GM23248 (cell line): Measurements from ENCODE around the gene SLC2A5. TPM values are rescaled to one million over a fixed set of nuclear protein-coding genes. Genes with fewer than 3 reads are reported as not detected.
"Not testable (repeated sequence)": the region's sequence is repeated elsewhere in the genome, so short reads cannot be mapped to it uniquely, and the experiment has no call there.

Experiments used
- DNase-seq: peaks from one replicate; pipeline ENCODE4 v3.0.0-alpha.2; 2015
- H2AFZ ChIP-seq: fragments of 200-600 bp; sonication (generic); 2 replicates; pipeline ENCODE4 v1.6.1; 2016; ENCODE audit warnings: antibody characterized with exemption
- H3F3A ChIP-seq: fragments of 200-600 bp; sonication (generic); 2 replicates; pipeline ENCODE4 v1.6.1; 2016; ENCODE audit warnings: mild to moderate bottlenecking, antibody characterized with exemption, mixed run types; ENCODE audit not compliant: insufficient read depth
- H3K27ac ChIP-seq: fragments of 200-600 bp; sonication (generic); 2 replicates; pipeline ENCODE4 v1.5.1; 2016; ENCODE audit warnings: mild to moderate bottlenecking
- H3K27me3 ChIP-seq: fragments of 200-600 bp; sonication (generic); replicated peaks from 2 replicates; pipeline ENCODE4 v1.6.1; 2016; ENCODE audit warnings: mild to moderate bottlenecking; ENCODE audit not compliant: insufficient read depth
- H3K36me3 ChIP-seq: fragments of 200-600 bp; sonication (generic); 2 replicates; pipeline ENCODE4 v1.6.1; 2016; ENCODE audit warnings: low read depth, mild to moderate bottlenecking
- H3K4me1 ChIP-seq: fragments of 200-600 bp; sonication (generic); 2 replicates; pipeline ENCODE4 v1.6.1; 2016; ENCODE audit warnings: mild to moderate bottlenecking; ENCODE audit not compliant: insufficient read depth
- H3K4me2 ChIP-seq: fragments of 200-600 bp; sonication (generic); one replicate; pipeline ENCODE4 v1.6.1; 2016; ENCODE audit warnings: mild to moderate bottlenecking; ENCODE audit not compliant: unreplicated experiment
- H3K4me3 ChIP-seq: fragments of 200-600 bp; sonication (generic); 2 replicates; pipeline ENCODE4 v1.5.1; 2016; ENCODE audit warnings: mild to moderate bottlenecking
- H3K79me2 ChIP-seq: fragments of 200-600 bp; sonication (generic); 2 replicates; pipeline ENCODE4 v1.6.1; 2016; ENCODE audit warnings: mild to moderate bottlenecking; ENCODE audit not compliant: insufficient read depth
- H3K9ac ChIP-seq: fragments of 200-600 bp; sonication (generic); 2 replicates; pipeline ENCODE4 v1.6.1; 2016; ENCODE audit warnings: mild to moderate bottlenecking
- H3K9me2 ChIP-seq: fragments of 200-600 bp; sonication (generic); 2 replicates; pipeline ENCODE4 v1.6.1; 2016; ENCODE audit warnings: mixed run types, mild to moderate bottlenecking, moderate library complexity; ENCODE audit not compliant: insufficient read depth
- H3K9me3 ChIP-seq: fragments of 200-600 bp; sonication (generic); one replicate; pipeline ENCODE4 v1.6.1; 2017; ENCODE audit warnings: low read depth
- H4K20me1 ChIP-seq: fragments of 200-600 bp; sonication (generic); 2 replicates; pipeline ENCODE4 v1.6.0; 2016; ENCODE audit not compliant: insufficient read depth
- EZH2 ChIP-seq: fragments of 200-600 bp; sonication (generic); IDR thresholded peaks from 2 replicates; pipeline ENCODE4 v1.6.1; 2018; ENCODE audit warnings: antibody characterized with exemption, mild to moderate bottlenecking; ENCODE audit not compliant: insufficient read depth, poor library complexity, severe bottlenecking
- EZH2phosphoT487 ChIP-seq: fragments of 200-600 bp; sonication (generic); IDR thresholded peaks from 2 replicates; pipeline ENCODE4 v1.6.1; 2018; ENCODE audit warnings: antibody characterized with exemption, moderate library complexity, mild to moderate bottlenecking, low read depth; ENCODE audit not compliant: insufficient read depth
- WGBS, 2 experiments: methylation state at CpG; one replicate each; pipeline ENCODE4 v1.1.6; 2015 to 2017; ENCODE audit warnings: low lambda C conversion rate in 2 of 2, low coverage in 1 of 2; ENCODE audit errors: missing lambda C conversion rate in 2 of 2; 5-methylcytosine and 5-hydroxymethylcytosine counted together
- in situ Hi-C: fragments of 300-500 bp; cut with MboI; formaldehyde crosslinking; loops from 2 replicates; pipeline ENCODE4 v1.15.0; 2020
- polyA plus RNA-seq: library from polyadenylated mRNA; unstranded; fragments of >200 nt; fragmentation: Nextera tagmentation; extraction: Ambion mirVana; gene quantifications from 2 replicates; pipeline ENCODE4 v1.2.1, GENCODE V29; 2016
- total RNA-seq: library from RNA; depleted of rRNA; stranded (reverse); fragments of >200 nt; shearing (Covaris generic); gene quantifications from 2 replicates; pipeline ENCODE4 v1.2.3, GENCODE V29; 2014

Gene SLC2A5
- total and polyA plus RNA-seq, 2 experiments from 2014 or later, result 0.29 to 0.54 TPM

DNA sequence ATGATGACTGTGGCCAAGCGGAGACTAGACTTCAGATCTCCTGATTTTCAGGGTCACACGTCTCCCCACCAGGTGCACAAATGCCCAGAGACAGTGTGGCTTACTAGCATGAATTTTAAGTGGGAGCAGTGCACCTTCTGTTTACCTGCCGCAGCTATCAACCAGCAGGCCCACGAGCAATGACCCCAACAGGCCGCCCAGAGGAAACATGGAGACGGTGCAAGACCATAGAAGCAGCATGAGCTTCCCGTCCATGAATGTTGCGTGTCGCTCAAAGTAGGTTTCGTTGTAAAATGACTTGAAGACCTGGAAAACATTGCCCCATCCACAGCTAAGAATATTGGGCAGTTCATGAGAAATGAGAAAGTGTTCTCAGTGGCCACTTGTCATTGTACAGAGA lies 46.7 kb downstream of the SLC2A5 start:
- Histone ChIP-seq H3K36me3 (no peaks in the 10 kb centered on the region), H2AFZ (no peak overlapping the region), H3K79me2 (no peaks in the 10 kb centered on the region), H3K9ac (no peak overlapping the region), H3K27ac (no peak overlapping the region), H3K4me2 (no peak overlapping the region), H3K4me1 (no peaks in the 10 kb centered on the region), H3K4me3 (no peak overlapping the region), H3K9me3 (no peaks in the 10 kb centered on the region), H3F3A (no peaks in the 10 kb centered on the region), H3K27me3 (0 out of 2 replicates have a peak, but pooled peaks cover 3% of the 10 kb centered on the region), H4K20me1 (no peaks in the 10 kb centered on the region), H3K9me2 (no peaks in the 10 kb centered on the region)
- no peak for TF ChIP-seq EZH2
- 78 to 79% methylated on average over 10 of the region's 10 CpGs for WGBS, 2 experiments
- DNase-seq, result no peak
- in situ Hi-C loops, result no loop called here

DNA sequence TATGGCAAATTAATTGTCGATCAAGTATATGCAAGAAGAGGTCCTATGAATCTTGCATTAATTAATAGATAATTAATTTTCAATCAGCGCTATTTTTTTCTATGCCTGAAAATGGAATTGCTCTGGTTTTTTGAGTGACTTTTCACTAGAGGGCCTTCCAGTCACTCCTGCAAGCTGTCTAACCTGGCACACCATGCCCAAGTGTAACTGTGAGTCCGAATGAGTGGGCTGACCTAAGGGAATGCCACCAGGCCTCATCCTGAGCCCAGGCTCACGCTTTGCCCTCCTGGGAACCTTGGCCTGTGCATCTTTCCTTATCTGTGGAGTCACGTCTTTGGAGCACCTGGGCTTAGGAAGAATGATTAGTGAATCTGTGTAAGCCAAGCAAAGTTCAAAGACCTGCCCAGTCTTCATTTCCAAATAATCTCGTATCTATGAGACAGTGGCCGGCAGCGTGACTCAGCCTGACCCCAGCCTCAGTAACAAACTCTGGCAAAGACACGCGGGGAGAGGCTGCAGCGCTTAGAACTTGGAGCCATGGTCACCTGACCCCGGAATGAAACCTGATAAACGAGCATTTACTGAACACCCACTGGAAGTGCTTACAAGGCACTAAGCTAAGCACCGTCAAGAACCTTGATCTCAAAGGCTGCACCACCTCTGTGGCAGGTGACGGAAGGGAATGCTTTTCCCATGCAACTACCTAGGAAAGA lies 47.3 kb downstream of the SLC2A5 start:
- H3K9ac ChIP-seq, H3K9me2 ChIP-seq, H3K79me2 ChIP-seq, H2AFZ ChIP-seq, H3K36me3 ChIP-seq, H3K27ac ChIP-seq, H3F3A ChIP-seq, H3K4me2 ChIP-seq, DNase-seq, H3K27me3 ChIP-seq, in situ Hi-C loops, H3K4me1 ChIP-seq, H3K9me3 ChIP-seq, H4K20me1 ChIP-seq, H3K4me3 ChIP-seq: not testable (repeated sequence)
- 65 to 70% methylated on average over 11 of the region's 15 CpGs for WGBS, 2 experiments

DNA sequence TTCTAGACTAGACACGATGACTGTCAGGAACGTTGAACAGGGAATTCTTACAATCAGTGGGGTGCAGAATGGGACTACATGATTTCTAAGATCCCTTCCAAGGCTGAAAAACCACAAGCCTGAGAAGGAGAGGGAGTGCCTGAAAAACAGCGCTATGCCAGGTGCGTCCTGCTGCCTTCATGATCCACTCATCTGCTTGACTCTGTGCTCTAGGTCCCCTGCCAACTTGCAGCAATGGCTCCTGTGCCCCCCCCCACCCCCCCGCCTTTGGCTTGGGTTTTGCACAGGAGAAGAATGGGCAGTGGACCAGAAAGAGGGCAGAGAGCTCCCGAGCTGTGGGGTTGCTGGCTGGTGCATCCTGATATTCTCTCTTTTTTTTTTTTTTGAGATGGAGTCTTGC lies 49.1 kb downstream of the SLC2A5 start:
- H4K20me1 ChIP-seq, result no peaks in the 10 kb centered on the region
- no peaks in the 10 kb centered on the region for H3K79me2 ChIP-seq
- no peaks in the 10 kb centered on the region for H3F3A ChIP-seq
- in situ Hi-C loops, result no loop called here
- no peak overlapping the region for H3K4me3 ChIP-seq
- H3K9ac ChIP-seq, result no peak overlapping the region
- TF ChIP-seq EZH2phosphoT487 (no peak), EZH2 (no peak)
- DNase-seq, result no peak
- H3K9me3 ChIP-seq, result no peaks in the 10 kb centered on the region
- WGBS, 2 experiments, result 29 to 40% methylated on average over 6 of the region's 6 CpGs
- H3K27me3 ChIP-seq, result 0 out of 2 replicates have a peak, but pooled peaks cover 3% of the 10 kb centered on the region
- H3K4me1 ChIP-seq, result no peaks in the 10 kb centered on the region
- H2AFZ ChIP-seq, result no peak overlapping the region
- H3K4me2 ChIP-seq, result no peak overlapping the region
- H3K36me3 ChIP-seq, result no peaks in the 10 kb centered on the region
- H3K9me2 ChIP-seq, result no peaks in the 10 kb centered on the region
- no peak overlapping the region for H3K27ac ChIP-seq

DNA sequence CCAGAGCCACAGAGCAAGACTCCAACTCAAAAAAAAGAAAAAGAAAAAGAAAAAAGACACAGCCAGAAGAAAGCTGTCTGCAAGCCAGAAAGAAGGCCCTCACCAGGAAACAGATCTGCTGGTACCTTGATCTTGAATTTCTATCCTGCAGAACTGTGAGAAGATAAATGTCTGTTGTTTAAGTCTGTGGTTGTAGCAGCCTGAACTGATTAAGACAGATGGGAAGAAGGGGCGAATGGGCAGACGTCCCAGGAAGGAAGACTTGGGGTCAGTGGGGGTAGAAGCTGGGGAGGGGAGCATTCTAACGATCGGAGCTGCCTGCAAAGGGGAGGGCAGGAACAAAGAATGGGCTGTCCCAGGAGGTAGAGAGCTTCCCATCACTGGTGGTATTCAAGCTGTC lies 49.5 kb downstream of the SLC2A5 start:
- Histone ChIP-seq H3K9me3 (no peaks in the 10 kb centered on the region), H3K4me3 (no peak overlapping the region), H3K27me3 (0 out of 2 replicates have a peak, but pooled peaks cover 3% of the 10 kb centered on the region), H3K79me2 (no peaks in the 10 kb centered on the region), H3K36me3 (no peaks in the 10 kb centered on the region), H3K9me2 (no peaks in the 10 kb centered on the region), H3K27ac (no peak overlapping the region), H3K4me1 (no peaks in the 10 kb centered on the region), H2AFZ (no peak overlapping the region), H3F3A (no peaks in the 10 kb centered on the region), H3K9ac (no peak overlapping the region), H4K20me1 (no peaks in the 10 kb centered on the region), H3K4me2 (no peak overlapping the region)
- in situ Hi-C loops, result no loop called here
- TF ChIP-seq EZH2 (no peak), EZH2phosphoT487 (no peak)
- WGBS, 2 experiments, result 11 to 13% methylated on average over 4 of the region's 4 CpGs
- no peak for DNase-seq

DNA sequence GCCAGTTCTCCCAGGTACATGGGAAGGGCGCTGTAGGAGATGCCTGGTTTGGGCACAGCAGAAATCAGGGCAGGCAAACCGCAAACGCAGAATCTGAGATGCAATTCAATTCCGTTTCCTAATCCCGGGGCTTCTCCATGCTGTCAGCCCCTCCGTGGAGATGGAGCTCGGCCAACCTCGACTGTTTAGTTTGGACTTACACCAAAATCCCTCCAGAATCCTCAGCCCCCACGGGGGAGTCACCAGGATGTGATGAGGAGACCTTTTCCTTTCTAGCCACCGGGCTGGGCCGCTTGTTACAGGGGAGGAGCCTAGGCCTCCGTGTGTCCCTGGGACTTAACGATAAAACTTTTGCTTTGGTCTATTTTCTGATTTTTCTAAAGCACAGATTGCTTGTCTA lies 51.1 kb downstream of the SLC2A5 start:
- Histone ChIP-seq H3K27ac (no peak overlapping the region), H2AFZ (no peak overlapping the region), H3K4me2 (no peak overlapping the region), H4K20me1 (no peaks in the 10 kb centered on the region), H3K27me3 (0 out of 2 replicates have a peak, but pooled peaks cover 3% of the 10 kb centered on the region), H3K9ac (no peak overlapping the region), H3K36me3 (no peaks in the 10 kb centered on the region), H3F3A (no peaks in the 10 kb centered on the region), H3K79me2 (no peaks in the 10 kb centered on the region), H3K9me2 (no peaks in the 10 kb centered on the region), H3K4me1 (no peaks in the 10 kb centered on the region), H3K9me3 (no peaks in the 10 kb centered on the region), H3K4me3 (no peak overlapping the region)
- TF ChIP-seq EZH2 (no peak), EZH2phosphoT487 (no peak)
- no peak for DNase-seq
- in situ Hi-C loops, result no loop called here
- WGBS, 2 experiments, result 76 to 81% methylated on average over 13 of the region's 13 CpGs
